ENCODE results near the gene DPYD.

Gene DPYD

DNA sequence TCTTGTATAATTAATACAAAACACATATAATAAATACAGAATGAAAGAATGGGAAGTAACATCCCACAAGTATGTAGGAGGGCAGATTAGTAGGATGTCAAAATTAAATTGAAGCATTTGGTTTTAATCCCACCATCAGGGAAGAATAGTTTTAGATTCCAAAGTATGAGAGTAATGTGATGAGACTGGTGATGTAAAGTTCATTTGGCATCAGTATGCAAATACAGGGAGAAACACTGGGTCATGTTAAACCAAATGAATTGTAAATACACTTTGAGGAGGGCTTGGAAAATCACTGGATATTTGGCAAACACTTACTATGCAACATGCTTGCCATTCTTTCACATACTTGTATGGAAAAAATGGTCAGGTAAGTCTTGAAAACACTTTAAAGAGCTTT, 358.8 kb downstream of the DPYD start:
- Histone ChIP-seq H3K27me3 (replicated peaks; ENCODE audit: control insufficient read depth, insufficient read depth, low read length) (no peaks in the 10 kb centered on the region), H3K4me3 (replicated peaks; ENCODE audit: low read depth, low read length) (no peak overlapping the region), H3K36me3 (ENCODE audit: control insufficient read depth, insufficient read depth, low read length) (no peaks in the 10 kb centered on the region)
- DNase-seq (ENCODE audit: extremely low read depth, insufficient read length) = no peak
- TF ChIP-seq, protein P1, sequence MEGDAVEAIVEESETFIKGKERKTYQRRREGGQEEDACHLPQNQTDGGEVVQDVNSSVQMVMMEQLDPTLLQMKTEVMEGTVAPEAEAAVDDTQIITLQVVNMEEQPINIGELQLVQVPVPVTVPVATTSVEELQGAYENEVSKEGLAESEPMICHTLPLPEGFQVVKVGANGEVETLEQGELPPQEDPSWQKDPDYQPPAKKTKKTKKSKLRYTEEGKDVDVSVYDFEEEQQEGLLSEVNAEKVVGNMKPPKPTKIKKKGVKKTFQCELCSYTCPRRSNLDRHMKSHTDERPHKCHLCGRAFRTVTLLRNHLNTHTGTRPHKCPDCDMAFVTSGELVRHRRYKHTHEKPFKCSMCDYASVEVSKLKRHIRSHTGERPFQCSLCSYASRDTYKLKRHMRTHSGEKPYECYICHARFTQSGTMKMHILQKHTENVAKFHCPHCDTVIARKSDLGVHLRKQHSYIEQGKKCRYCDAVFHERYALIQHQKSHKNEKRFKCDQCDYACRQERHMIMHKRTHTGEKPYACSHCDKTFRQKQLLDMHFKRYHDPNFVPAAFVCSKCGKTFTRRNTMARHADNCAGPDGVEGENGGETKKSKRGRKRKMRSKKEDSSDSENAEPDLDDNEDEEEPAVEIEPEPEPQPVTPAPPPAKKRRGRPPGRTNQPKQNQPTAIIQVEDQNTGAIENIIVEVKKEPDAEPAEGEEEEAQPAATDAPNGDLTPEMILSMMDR (IDR thresholded peaks at IDR 0.05; ENCODE audit: insufficient read depth, low read length, poor library complexity, severe bottlenecking) = no peak

DNA sequence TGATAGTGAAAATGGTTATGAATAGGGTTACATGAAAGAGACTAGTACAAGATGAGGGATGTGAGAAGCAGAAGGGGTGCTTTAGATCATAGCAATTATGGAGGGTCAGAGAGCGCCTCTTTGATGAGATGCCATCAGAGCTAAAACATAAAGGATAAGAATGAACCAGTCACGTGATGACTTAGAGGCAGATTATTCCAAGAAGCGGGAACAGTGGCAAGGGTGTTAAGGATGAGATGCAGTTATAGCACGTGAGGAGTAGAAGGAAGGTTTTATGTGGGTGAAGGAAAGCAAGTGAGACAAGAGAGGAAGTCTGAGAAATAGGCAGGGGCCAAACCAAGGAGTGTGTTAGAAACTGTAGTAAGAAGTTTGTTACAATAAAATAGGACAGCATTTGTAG, 360.1 kb downstream of the DPYD start:
- Histone ChIP-seq H3K4me3 (replicated peaks; ENCODE audit: low read depth, low read length) (no peak overlapping the region), H3K27me3 (replicated peaks; ENCODE audit: control insufficient read depth, insufficient read depth, low read length) (no peaks in the 10 kb centered on the region), H3K36me3 (ENCODE audit: control insufficient read depth, insufficient read depth, low read length) (no peaks in the 10 kb centered on the region)
- DNase-seq (ENCODE audit: extremely low read depth, insufficient read length) = no peak
- TF ChIP-seq, protein P1 (IDR thresholded peaks at IDR 0.05; ENCODE audit: insufficient read depth, low read length, poor library complexity, severe bottlenecking) = no peak

DNA sequence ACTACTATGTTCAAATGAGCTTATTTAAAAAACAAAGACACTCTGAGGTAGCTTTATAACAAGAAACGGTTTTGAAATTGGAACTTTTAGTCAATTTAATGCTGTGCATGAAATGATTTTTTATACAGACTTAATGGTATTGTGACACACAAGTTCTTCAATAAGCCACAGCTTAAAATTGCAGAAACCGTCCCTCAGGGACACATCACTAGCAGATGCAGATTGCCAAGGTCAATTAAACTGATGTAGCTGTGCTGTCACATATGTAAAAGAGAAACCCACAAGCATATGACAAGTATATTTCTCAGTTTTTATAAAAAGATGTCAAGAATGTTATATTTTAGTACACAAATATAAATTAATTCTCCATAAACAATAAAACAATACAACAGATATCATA, 366.9 kb downstream of the DPYD start:
- DNase-seq (ENCODE audit: extremely low read depth, insufficient read length) = no peak
- Histone ChIP-seq H3K36me3 (ENCODE audit: control insufficient read depth, insufficient read depth, low read length) (no peaks in the 10 kb centered on the region), H3K27me3 (replicated peaks; ENCODE audit: control insufficient read depth, insufficient read depth, low read length) (no peaks in the 10 kb centered on the region), H3K4me3 (replicated peaks; ENCODE audit: low read depth, low read length) (no peak overlapping the region)
- TF ChIP-seq, protein P1 (IDR thresholded peaks at IDR 0.05; ENCODE audit: insufficient read depth, low read length, poor library complexity, severe bottlenecking) = no peak

DNA sequence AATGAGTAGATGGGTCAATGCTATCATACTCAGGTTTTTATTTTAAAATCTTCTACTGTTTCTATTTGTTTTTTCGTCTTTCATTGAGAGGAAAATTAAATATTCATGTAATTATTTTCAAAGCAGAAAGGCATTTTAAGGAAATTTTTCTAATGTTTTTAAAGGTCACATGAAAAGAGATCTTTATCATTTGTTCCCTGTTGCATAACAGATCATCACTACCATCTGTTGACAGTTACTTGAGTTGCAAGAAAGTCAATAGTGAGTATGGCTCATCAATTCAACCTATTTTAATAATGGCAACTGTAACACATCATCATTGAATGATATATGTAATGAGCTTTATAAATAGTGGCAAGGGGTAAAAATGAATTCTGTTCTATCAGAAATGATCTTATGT, 369.7 kb downstream of the DPYD start:
- TF ChIP-seq, protein P1 (IDR thresholded peaks at IDR 0.05; ENCODE audit: insufficient read depth, low read length, poor library complexity, severe bottlenecking) = no peak
- Histone ChIP-seq H3K36me3 (ENCODE audit: control insufficient read depth, insufficient read depth, low read length) (no peaks in the 10 kb centered on the region), H3K27me3 (replicated peaks; ENCODE audit: control insufficient read depth, insufficient read depth, low read length) (no peaks in the 10 kb centered on the region), H3K4me3 (replicated peaks; ENCODE audit: low read depth, low read length) (no peak overlapping the region)
- DNase-seq (ENCODE audit: extremely low read depth, insufficient read length) = no peak

DNA sequence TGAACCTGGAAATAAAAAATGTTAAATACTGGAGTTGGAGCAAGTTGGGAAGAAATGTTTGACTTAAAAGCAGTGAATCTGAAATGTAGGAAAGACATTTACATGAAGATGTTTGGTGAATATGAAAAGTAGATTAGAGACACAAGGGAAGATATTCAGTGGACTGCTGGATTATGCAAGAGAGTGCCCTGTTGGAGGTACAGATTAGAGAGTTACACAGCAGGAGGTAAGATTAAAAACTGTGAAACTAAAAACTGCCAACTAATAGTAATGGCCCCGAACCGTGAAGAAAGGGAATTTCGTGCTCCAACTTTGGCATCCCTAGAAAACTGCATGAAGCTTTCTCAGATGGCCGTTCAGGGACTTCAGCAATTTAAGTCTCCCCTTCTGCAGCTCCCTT, 375.4 kb downstream of the DPYD start:
- TF ChIP-seq, protein P1 (IDR thresholded peaks at IDR 0.05; ENCODE audit: insufficient read depth, low read length, poor library complexity, severe bottlenecking) = no peak
- Histone ChIP-seq H3K4me3 (replicated peaks; ENCODE audit: low read depth, low read length) (no peak overlapping the region), H3K27me3 (replicated peaks; ENCODE audit: control insufficient read depth, insufficient read depth, low read length) (no peaks in the 10 kb centered on the region), H3K36me3 (ENCODE audit: control insufficient read depth, insufficient read depth, low read length) (no peaks in the 10 kb centered on the region)
- DNase-seq (ENCODE audit: extremely low read depth, insufficient read length) = no peak

DNA sequence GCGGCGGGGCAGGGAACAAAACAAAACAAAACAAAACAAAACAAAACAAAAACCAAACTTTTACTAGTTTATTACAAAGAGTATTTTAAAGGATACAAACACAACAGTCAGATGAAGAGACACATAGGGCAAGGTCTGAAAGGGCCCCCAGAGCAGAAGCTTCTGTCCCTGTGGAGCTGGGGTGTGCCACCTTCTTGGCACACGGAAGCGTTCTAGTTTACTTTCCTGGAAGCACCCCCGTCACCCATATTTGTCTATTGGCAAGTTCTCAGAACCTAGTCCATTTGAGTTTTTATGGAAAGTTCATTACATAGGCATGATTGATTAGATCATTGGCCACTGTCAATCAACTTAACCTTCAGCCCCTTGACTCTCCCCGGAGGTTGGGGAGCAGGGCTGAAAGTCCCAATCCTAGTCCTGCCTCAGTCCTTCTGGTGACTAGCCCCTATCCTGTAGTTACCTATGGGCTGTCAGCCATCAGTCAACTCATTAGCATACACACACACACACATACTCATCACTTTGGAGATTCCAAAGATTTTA, 380.4 kb downstream of the DPYD start:
- Histone ChIP-seq H3K4me3 (replicated peaks; ENCODE audit: low read depth, low read length) (no peak overlapping the region), H3K36me3 (ENCODE audit: control insufficient read depth, insufficient read depth, low read length) (no peaks in the 10 kb centered on the region), H3K27me3 (replicated peaks; ENCODE audit: control insufficient read depth, insufficient read depth, low read length) (no peaks in the 10 kb centered on the region)
- DNase-seq (ENCODE audit: extremely low read depth, insufficient read length) = no peak
- TF ChIP-seq, protein P1 (IDR thresholded peaks at IDR 0.05; ENCODE audit: insufficient read depth, low read length, poor library complexity, severe bottlenecking) = no peak
